ENCODE measurements around the gene CYB561D2. TPM values are rescaled to one million over a fixed set of nuclear protein-coding genes. Genes with fewer than 3 reads are reported as not detected.
A peak's percentile ranks its signal among the peaks of the same experiment; 100 is the strongest.

Gene CYB561D2
- total and polyA plus RNA-seq, 9 of the 15 experiments (the other 6 are each of a cell fraction or from before 2014, with no cell fraction given), result 4.2 to 16.6 (median 9.4) TPM

GRCh38 chr3:50303013-50303815 lies 47.4 kb upstream of the CYB561D2 start, which contains the start of gene HYAL1 (continued):
- TF ChIP-seq ZNF740 (CRISPR knock-in tag; IDR thresholded peaks at IDR 0.05), result 0 out of 2 replicates have a peak, but pooled peaks have one; percentile 32
- TF ChIP-seq ZNF740 (tag; IDR thresholded peaks at IDR 0.05), result no peak
- peak; percentile 30; the same call in 1 of the 2 replicates for TF ChIP-seq MTA3 (IDR thresholded peaks at IDR 0.05; ENCODE audit: borderline replicate concordance)
- TF ChIP-seq ZNF12 (CRISPR knock-in tag; IDR thresholded peaks at IDR 0.05), result no peak
- peak in 1 of 2 experiments; percentile 28; a peak in 1 of 4 replicates for TF ChIP-seq RAD21 (CRISPR knock-in tag; conservative IDR thresholded peaks at IDR 0.05 in 1 of 2, IDR thresholded peaks at IDR 0.05 in 1 of 2)
- no peak for TF ChIP-seq ZNF785 (CRISPR knock-in tag; IDR thresholded peaks at IDR 0.05)
- TF ChIP-seq TCFL5 (CRISPR knock-in tag; conservative IDR thresholded peaks at IDR 0.05), result no peak
- TF ChIP-seq NONO (IDR thresholded peaks at IDR 0.05; ENCODE audit: low read depth in 2 of 2, low read length in 1 of 2), result no peak
- TF ChIP-seq MEIS2 (IDR thresholded peaks at IDR 0.05; ENCODE audit: partially characterized antibody), result peak; percentile 8
- peak; percentile 64; the same call in 1 of the 2 replicates for TF ChIP-seq SP1 (CRISPR knock-in tag; IDR thresholded peaks at IDR 0.05)
- no peak for TF ChIP-seq PATZ1 (CRISPR knock-in tag; IDR thresholded peaks at IDR 0.05; ENCODE audit: borderline replicate concordance)
- peak; percentile 73 for TF ChIP-seq RBFOX2 (IDR thresholded peaks at IDR 0.05; ENCODE audit: low read depth, low read length)
- TF ChIP-seq POLR2B (IDR thresholded peaks at IDR 0.05; ENCODE audit: low read depth, partially characterized antibody), result peak; percentile 61
- no peak for TF ChIP-seq PHB (CRISPR knock-in tag; IDR thresholded peaks at IDR 0.05)
- peak; percentile 85 for TF ChIP-seq ESRRA (IDR thresholded peaks at IDR 0.05; ENCODE audit: borderline replicate concordance, low read depth)
- TF ChIP-seq FOXO4 (CRISPR knock-in tag; IDR thresholded peaks at IDR 0.05), result no peak
- TF ChIP-seq ZNF140 (CRISPR knock-in tag; IDR thresholded peaks at IDR 0.05), result no peak
- TF ChIP-seq MAFG (tag; conservative IDR thresholded peaks at IDR 0.05), result no peak
- TF ChIP-seq KDM2B (CRISPR knock-in tag; IDR thresholded peaks at IDR 0.05), result no peak
- peak; percentile 32; the same call in 1 of the 2 replicates for TF ChIP-seq JUND (IDR thresholded peaks at IDR 0.05; ENCODE audit: borderline replicate concordance, low read depth, low read length)
- TF ChIP-seq JUND (tag; IDR thresholded peaks at IDR 0.05; ENCODE audit: borderline replicate concordance, low read depth, low read length), result no peak
- no peak for TF ChIP-seq PHB2 (IDR thresholded peaks at IDR 0.05; ENCODE audit: low read depth)
- TF ChIP-seq XRCC5 (IDR thresholded peaks at IDR 0.05; ENCODE audit: low read depth, low read length), result no peak
- TF ChIP-seq ZNF316 (IDR thresholded peaks at IDR 0.05), result no peak
- TF ChIP-seq MECOM (CRISPR knock-in tag; IDR thresholded peaks at IDR 0.05), result no peak
- no peak for TF ChIP-seq ZNF764 (CRISPR knock-in tag; IDR thresholded peaks at IDR 0.05; ENCODE audit: low read depth)
